Measurements from ENCODE around the gene IRAK2. TPM values are rescaled to one million over a fixed set of nuclear protein-coding genes. Genes with fewer than 3 reads are reported as not detected.

IRAK2 gene
- total and polyA plus RNA-seq, 7 donors = 1.1 to 6.1 (median 2.8) TPM

- Histone ChIP-seq H3K9me3 (no peaks in the 10 kb centered on the region), H3K27me3 (no peaks in the 10 kb centered on the region), H3K4me1 (peaks cover 0 to 24% (median 15%) of the 10 kb centered on the region in 4 donors), H3K27ac (no peak overlapping the region), H3K4me3 (no peak overlapping the region), H3K36me3 (peaks cover 14 to 62% (median 37%) of the 10 kb centered on the region in 4 donors)
- TF ChIP-seq CTCF (IDR thresholded peaks at IDR 0.05) (no peak), POLR2A (IDR thresholded peaks at IDR 0.05) (no peak), POLR2AphosphoS5 (IDR thresholded peaks at IDR 0.05) (no peak), EP300 (IDR thresholded peaks at IDR 0.05) (no peak)
- peak; percentile 11 for DNase-seq
- intact Hi-C loops (cut with DNase I) = no loop called here
- 82 to 89% methylated on average over 3 of the region's 3 CpGs for WGBS, 2 donors
These were observed 112.5 kb downstream of the IRAK2 start for GRCh38 chr3:10277115-10277625.

GRCh38 chr3:10278501-10278900 lies 113.8 kb downstream of the IRAK2 start:
- intact Hi-C loops (cut with DNase I) = no loop called here
- Histone ChIP-seq H3K27ac (no peak overlapping the region), H3K4me1 (peaks cover 0 to 17% (median 8%) of the 10 kb centered on the region in 4 donors), H3K27me3 (no peaks in the 10 kb centered on the region), H3K4me3 (no peak overlapping the region), H3K36me3 (peaks cover 14 to 59% (median 41%) of the 10 kb centered on the region in 4 donors), H3K9me3 (no peaks in the 10 kb centered on the region)
- 92 to 98% methylated on average over 1 of the region's 1 CpG for WGBS, 2 donors
- peak; percentile 40 for DNase-seq
- TF ChIP-seq POLR2AphosphoS5 (IDR thresholded peaks at IDR 0.05) = no peak
- TF ChIP-seq POLR2A (IDR thresholded peaks at IDR 0.05) = no peak
- no peak for TF ChIP-seq CTCF (IDR thresholded peaks at IDR 0.05)
- no peak for TF ChIP-seq EP300 (IDR thresholded peaks at IDR 0.05)

GRCh38 chr3:10279384-10280176 lies 114.9 kb downstream of the IRAK2 start:
- no peaks in the 10 kb centered on the region for H3K9me3 ChIP-seq
- H3K36me3 ChIP-seq = peaks cover 14 to 59% (median 41%) of the 10 kb centered on the region in 4 donors
- intact Hi-C loops (cut with DNase I) = no loop called here
- no peak overlapping the region for H3K4me3 ChIP-seq
- TF ChIP-seq POLR2A (IDR thresholded peaks at IDR 0.05) (no peak), POLR2AphosphoS5 (IDR thresholded peaks at IDR 0.05) (no peak), CTCF (IDR thresholded peaks at IDR 0.05) (no peak), EP300 (IDR thresholded peaks at IDR 0.05) (no peak)
- H3K27me3 ChIP-seq = no peaks in the 10 kb centered on the region
- peak; percentile 48 for DNase-seq
- no peak overlapping the region for H3K27ac ChIP-seq
- WGBS, 2 donors = 91 to 94% methylated on average over 13 of the region's 13 CpGs
- H3K4me1 ChIP-seq = peaks cover 0 to 9% (median under 1%) of the 10 kb centered on the region in 4 donors

- DNase-seq = no peak
- Histone ChIP-seq H3K27me3 (no peaks in the 10 kb centered on the region), H3K9me3 (no peaks in the 10 kb centered on the region), H3K4me3 (no peak overlapping the region), H3K36me3 (peaks cover 14 to 59% (median 41%) of the 10 kb centered on the region in 4 donors), H3K27ac (no peak overlapping the region), H3K4me1 (peaks cover 0 to 4% (median 0%) of the 10 kb centered on the region in 4 donors)
- 84 to 85% methylated on average over 5 of the region's 5 CpGs for WGBS, 2 donors
- intact Hi-C loops (cut with DNase I) = no loop called here
- TF ChIP-seq POLR2AphosphoS5 (IDR thresholded peaks at IDR 0.05) (no peak), POLR2A (IDR thresholded peaks at IDR 0.05) (no peak), EP300 (IDR thresholded peaks at IDR 0.05) (no peak), CTCF (IDR thresholded peaks at IDR 0.05) (no peak)
These were observed 115.4 kb downstream of the IRAK2 start for GRCh38 chr3:10280177-10280529.
